ENCODE data around the gene PSMD6.

PSMD6 gene

DNA sequence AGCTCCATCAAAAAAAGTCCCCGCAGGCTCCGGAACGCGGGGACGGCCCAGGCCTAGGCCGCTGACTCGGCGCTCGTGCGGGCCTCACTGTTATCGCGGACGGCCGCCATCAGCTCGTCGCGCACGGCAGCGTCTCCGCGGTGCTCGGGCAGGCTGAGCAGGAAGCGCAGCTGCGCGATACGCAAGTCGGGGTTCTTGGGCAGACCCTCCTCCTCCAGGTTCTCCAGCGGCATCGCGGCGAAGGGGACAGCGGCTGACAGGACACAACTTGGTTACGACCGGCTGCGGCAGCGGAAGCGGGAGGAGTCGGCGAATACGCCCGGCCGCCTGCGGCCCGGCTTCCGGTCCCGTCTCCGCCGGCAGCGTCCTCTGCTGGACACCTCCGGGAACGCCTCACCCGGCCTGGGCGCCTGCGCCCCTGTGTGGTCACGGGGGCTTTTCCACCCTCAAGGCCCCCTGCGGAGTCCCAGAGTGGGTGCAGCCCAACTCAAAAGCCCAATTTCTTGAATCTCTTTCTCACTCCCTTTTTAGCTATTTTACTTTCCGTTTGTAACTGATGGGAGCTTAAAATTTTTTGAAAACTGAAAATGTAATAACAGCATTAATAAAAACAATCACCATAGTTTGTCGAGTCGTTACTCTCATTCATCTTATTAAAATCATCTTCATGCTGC lies at the start of gene PSMD6:
PSMD6 (minus strand) TSS at position 308 of the 674 bp plus-strand sequence; CDS start at position 233, 75 bp downstream.
- peak; percentile 83 to 92 for DNase-seq

DNA sequence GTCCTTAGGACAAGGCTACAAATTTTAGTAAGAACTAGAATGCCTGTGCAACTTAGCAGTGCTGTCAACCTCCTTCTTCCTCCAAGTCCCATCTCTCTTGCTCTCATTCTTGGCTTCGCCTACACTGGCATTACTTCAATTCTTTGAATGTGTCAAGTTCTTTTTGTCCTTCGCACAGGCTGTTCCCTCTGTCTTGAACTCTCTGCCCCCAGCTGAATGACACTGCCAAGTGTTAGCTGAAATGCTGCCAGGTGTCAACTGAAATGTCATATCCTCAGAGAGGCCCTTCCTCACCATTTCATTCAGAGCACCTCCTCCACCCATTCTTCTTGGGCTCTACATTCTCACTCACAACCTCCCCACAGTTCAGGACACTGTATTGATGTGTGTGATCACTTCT lies 48.8 kb upstream of the PSMD6 start:
- no peak for DNase-seq

DNA sequence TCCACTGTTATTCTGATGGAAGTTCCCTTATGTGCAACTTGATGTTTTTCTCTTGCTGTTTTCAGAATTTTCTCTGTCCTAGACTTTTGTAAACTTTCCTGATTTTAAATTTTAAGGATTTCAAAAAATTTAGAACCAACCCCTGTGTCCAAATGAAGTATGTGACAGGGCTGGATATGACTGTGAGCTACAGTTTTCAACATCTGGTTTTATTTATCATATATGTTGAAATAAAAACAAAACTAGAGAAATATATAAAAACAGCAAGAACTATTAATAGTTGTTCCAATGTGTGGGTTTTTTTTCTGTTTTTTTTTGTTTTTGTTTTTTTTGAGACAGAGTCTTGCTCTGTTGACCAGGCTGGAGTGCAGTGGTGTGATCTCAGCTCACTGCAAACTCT lies 47.4 kb upstream of the PSMD6 start:
- no peak for DNase-seq

DNA sequence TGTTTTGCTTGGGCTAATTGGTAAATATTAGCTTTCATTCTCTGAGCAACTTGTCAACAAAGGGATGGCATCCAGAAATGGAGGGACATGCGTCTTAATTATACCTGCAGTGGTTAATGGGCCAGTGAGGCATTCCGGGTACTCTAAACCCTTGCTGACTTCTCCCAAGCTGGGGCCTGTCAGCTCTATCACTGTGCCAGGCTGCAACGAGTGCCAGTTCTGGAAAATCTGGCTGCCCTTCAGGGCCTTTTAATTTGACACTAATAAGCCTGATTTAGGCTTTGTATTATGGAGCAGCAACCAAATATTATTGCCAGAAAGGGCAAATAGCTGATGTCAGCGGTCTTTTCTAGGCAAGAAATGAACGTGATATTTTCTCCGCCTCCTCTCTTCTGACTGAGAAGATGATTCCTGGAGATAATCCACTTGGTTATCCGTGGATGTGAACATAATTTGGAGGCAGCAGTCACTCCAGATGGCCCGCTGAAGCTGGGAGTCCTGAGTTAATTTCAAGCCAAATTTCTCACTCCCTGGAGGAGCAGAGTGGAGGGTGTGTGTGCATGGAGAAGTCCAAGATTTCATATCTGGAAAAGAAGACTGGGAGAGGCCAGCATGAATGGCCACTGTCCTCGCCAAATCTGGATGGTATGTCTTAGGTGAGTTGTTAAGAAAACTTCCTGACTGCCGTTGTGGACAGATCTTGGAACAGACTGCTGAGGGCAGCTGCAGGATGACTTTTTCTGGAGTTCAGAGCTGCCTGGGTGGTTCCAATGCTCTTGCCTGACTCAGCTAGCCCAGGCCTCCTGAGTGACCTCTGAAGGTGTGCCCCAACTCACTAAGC lies 44.4 kb upstream of the PSMD6 start:
- DNase-seq, result no peak

DNA sequence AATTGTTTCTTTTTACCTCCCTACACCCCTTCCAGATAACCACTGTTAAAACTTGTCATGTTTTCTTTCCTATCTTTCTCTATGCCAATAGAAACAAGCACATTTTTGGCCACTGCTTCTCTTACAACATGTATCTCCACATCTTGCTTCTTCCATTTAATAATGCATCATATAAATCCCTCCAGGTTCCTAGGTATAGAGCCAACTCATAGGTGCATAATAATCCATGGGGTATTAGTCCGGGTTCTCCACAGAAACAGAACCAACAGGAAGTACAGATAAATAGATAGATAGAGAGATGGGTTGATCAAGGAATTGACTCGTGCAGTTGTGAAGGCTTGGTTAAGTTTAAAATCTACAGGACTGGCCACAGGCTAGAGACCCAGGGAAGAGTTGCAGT lies 41.5 kb upstream of the PSMD6 start:
- no peak for DNase-seq

DNA sequence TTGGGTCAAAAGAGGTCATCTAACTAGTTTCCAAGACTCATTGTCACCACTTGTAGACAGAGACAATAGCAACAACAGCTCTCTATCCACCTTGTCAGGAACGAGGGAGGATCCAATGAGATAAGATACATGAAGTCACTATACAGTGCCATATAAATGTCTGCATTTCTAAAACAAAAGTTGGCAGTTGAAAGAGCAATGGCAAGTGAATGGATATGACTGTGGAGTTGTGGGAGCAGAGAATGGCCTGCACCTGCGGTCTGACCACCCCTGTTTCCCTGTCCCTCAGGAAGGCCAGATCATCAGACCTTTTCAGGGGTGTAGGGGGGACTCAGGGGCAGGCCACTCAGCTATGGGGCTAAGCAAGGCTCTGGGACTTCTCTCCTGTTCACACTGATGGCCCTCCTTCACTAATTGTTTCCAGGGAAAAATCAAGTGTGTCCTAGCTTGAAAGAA lies 40.7 kb upstream of the PSMD6 start:
- DNase-seq, result no peak

DNA sequence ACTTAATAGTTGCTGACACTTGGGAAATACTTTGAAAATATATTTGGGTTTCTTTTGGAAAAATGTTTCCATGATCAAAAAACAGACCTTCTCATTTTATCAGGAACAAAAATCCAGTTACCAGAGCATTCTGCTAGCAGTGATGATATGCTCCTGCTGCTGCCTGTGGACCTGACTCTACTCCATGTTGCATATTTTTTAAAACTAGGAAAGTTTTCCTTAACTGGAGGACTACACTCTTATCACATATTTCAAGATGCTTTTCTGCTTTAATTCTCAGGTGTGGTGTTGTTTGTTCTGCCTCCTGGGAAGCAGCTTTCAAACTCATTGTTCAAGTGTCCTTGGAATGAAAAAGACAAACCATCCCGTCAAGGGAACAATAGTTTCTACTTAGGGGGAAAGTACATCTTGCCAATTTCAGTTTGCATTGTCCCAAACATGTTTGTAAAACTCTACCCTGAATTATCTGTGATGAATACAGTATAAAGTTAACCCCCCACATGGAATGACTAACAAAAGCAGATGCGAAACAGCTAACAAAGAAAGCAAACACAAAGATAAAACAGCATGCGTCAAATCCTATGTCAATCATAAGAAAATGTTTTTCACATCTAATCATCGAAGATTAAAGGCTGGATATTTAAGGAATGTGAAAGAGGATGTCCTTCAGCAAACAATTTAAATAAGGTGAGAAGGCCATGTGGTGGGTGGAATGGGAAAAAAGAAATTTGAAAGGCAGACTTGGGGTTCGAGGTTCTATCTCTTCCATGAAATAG lies 40.1 kb upstream of the PSMD6 start:
- DNase-seq, result no peak

DNA sequence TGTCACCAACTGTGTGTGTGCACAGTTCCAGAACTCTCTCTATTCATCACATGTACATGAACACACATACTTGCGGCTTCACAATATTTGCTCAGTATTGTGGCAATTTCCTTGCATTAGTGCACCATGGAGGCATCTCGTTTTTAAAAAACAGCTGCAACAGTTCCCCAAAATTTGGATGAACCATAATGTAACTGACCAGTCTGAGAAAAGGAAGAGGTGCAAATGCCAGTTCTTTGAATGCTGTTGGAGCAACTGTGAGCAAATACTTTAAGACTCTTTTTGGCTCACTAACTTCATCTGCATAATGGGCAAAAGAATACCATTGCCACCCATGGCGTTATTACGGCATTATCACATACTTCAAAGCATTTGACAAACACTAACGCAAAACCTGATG lies 38.3 kb upstream of the PSMD6 start:
- DNase-seq, result no peak

DNA sequence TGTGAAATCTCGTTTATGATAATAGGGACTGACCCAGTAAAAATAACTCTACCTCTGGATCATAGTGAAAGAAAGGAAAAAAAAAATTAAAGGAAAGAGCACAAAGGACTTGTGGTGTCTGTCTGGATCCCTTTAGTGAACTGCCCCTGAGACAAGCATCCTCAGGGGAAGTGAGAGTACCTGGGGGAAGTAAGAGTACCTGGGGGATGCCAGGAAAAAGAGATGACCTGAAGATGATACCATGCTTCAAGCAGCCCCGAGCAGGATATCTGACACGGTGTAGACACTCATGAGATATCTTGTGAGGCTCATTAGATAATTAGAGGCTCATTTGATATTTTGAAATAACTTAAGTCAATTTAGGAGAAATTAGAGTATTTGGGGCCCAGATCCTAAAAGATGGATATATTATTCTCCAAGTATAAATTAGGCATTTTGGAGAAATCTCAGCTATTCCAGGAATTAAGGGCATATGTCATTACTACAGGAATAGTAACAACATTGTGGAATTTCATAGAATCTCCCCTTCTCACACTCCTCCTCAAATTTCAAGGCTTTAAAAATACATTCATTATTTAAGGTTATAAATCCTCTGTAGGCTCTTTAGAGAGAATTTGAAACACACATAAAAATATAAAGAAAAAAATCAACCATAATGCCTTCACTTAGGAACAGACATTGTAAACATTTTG lies 36.3 kb upstream of the PSMD6 start:
- no peak for DNase-seq

DNA sequence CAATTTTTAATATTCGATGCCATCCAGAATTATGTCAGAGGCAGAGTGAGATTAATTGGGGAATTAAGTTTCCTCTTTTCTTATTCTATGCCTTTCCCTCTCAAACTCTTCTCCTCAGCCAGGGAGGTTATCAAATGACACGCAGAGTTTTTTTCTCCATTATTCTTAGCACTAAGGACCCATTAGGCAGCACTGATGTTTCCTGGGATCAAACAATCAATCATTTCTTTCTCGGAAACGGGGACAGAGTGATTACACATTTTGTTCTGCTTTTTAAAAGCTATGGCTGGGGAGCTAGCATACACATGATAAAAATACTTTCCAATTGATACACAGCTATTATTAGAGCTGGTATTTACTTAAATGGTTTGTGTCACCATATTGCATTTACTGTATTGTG lies 35.3 kb upstream of the PSMD6 start:
- no peak for DNase-seq

DNA sequence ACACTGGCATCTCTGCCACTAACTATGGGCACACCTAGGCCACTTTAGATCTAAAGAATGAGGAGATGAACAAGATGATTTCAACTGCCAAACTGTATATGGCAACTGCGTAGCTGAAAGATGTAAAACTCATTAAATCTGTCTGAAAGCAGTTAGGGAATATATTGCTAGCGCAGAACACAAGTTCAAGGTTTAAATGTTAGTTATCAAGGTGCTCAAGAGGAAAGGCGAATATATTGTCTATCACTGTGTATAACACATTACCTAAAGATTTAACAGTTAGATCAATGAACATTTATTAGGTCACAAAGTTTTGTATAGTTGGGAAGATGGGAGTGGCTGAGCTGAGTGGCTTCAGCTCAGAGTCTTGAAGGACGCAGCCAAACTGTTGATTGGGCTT lies 33.9 kb upstream of the PSMD6 start:
- DNase-seq, result no peak

DNA sequence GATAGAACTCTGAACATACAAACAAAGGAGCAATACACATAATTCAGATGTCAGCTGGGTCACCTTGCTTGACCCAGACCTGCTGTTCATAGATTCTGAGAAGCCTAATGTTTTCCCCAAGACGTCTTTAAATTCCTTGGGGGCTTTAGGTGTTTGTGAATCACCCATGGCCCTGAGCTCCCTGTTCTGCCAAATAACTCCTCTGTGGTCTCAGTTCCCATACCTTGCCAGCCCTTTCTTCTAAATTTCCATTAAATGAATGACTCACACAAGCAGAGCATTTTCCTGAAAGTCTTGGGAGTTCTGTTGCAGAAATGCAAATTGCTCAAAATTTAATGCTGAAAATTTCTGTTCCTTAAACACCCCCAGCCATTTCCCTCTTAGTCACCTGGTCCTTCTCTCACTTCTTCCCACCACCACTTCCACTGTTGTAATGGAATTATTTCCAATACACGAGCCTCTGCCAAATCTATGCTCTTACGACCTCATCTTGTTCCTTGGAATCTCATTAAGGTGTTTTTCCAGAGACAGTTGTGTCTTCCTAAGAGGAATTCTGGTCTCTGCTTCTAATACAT lies 33.4 kb upstream of the PSMD6 start:
- DNase-seq, result no peak

DNA sequence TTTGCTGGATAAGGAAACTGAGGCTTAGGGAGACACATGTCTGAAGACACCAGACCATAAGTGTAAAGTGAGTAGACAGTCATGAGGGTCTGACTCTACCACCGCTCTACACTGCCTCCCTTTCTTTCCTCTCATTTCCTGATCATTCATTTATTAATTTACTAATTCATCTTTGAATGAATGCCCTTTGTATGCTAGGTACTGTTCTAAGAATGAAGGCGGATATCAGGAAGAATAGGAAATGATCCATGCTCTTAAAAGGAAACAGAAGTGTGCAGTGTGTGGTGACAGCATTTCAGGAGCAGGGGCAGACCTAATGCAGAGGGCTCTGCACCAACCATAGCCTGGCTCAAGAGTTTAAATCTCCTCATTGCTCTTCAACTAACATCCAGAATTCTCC lies 31.8 kb upstream of the PSMD6 start:
- DNase-seq, result no peak

DNA sequence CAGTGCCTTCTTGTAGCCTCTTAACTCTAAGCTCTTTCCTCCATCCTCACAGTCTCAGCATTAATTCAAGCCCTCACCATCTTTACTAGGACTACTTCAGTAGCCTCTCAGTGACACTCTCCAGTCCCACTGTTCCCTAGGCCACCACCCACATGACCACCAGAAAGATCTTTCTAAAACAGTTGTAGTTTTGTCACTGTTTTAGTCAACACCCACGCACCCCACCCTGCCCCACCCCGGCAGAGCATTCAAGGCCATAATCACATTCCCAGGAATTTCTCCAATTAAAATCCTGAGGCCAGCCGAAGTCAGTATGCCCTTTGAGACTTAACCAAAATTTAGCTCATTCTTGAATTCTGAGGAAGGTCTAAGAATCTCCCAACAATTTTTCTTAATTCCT lies 31.2 kb upstream of the PSMD6 start:
- no peak for DNase-seq

DNA sequence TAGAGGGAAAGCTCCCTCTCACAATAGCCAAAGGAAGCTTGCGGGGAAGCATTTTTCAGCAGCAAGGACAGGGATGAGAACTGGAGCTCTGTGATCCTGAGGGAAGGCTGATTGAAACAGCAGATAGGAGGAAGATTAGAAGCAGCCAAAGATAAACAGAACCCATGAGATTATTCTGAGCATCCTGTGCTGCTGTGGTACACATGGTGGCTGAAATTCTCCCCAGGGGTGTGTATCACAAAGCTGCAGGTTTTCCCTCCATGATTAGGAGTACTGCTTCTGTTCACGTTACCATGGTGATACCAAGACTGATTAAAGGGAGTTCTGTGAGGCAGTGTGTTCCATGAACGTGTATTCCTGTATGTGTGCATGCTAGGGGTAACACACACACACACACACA lies 30.3 kb upstream of the PSMD6 start:
- DNase-seq, result no peak

DNA sequence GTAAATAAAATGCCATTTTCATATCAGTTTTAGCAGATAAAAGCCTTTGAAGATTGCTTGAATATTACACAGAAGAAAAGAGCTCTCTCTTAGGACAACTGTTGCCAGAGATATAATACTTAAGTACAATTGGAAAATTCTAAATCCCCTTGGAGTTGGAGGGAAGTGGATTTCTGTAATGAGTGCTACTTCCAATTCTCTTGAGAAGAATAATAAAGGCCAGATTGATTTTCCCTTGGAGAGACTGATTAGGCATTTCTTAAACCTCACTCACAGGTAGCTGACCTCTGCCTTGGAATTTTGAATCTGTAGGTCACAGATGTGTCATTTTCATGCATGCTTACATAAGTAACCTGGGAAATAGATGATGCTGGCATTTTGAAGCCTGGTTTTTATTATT lies 29.8 kb upstream of the PSMD6 start:
- DNase-seq, result no peak

DNA sequence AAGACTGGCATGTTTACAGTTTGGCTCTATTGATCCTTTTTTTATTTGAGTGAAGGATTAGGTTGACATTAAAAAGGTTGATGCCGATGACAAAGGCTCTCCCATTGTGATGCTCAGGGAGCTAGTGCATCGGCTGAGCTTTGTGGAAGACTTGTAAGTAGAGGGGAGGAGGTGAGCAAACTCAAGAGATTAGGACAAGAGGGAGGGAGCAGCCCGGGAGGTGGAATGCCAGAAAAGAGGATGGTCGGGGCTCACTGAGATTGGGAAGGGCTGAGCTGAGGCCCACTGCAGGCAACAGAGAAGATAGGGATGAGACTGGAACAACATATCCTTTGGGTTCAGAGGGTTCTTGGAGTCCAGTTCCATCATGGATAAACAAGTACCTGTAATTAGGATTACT lies 26.5 kb upstream of the PSMD6 start:
- DNase-seq, result no peak

DNA sequence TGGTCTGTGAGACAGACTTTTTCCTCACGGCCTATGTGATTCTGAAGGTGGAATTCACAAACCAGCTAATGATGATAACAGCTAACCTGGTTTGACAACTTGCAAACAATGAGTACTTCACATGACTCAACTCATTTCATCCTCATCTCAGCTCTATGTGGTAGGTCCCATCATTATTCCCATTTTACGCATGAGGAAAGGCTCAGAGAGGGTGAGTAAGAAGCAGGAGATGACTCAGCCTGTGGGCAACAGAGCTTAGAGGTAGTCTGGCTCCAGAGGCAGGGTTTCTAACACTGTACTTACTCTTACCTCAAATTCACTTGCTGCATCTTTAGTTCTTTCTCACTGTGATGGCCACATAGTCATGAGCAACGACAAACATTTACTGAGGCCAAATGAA lies 25.8 kb upstream of the PSMD6 start:
- DNase-seq, result no peak

DNA sequence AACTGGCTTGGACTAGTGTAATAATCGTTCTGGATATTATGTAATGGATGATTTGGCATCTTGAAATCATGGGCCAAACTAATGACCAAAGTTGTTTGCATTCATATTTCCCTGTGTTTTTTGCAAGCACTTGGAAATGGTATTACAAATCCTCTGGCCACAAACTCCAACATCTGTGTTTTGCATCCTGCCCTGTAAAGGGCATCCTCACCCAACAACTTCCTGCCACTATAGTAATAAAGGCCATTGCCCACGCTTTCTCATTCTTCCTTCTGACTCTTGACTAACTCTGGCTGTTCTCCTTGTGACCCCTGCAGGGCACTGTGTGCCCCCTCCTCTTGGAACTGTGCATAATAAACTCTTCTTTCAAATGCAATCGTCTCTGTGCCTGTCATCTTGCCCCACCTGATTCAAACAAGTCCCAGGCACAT lies 25.4 kb upstream of the PSMD6 start:
- no peak for DNase-seq

DNA sequence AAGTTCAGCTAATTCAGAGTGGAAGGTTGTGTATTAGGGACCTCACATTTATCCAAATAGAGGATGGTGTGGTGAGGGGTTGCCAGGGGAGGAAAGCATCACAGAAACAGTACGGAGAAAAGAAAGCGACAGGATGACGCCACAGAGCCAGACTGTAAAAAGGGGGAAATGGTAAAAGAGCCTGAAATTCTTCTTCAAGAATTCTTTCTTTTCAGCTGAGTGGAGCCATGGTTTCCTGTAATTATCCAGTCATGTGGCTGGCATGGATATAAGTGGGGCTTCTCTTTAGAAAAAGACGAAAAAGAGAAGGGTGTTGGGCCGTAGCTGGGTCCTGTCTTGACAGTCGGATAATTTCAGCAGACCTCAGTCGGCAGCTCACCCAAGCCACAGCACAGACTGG lies 24.5 kb upstream of the PSMD6 start:
- no peak for DNase-seq

DNA sequence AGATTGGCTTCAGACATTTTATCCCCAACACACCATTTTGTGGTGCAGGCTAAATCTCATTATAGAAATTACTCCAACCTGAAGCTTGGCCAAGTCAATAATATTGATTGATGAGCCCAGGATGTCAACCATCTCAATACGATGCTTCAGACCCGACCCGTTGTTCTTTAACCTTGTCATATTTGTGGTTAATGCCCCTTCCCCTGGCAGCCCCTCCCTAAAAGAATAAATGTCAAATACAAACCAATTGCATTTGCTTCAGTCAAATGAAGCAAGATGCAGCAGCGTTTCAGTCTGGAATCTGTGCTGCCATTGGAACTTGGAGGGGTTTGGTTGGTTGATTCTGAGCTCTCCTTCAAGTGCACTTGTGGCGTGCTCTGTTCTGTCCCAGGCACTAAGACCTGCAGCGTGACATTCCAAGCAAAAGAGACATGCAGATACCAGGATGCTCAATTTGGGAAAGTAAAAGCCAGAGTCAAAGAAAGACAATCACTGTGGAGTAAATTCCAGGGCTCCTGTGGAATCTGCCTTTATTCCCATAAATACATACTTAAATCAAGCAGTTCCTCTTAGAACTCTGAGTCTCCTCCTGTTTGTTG lies 23.8 kb upstream of the PSMD6 start:
- DNase-seq, result no peak

DNA sequence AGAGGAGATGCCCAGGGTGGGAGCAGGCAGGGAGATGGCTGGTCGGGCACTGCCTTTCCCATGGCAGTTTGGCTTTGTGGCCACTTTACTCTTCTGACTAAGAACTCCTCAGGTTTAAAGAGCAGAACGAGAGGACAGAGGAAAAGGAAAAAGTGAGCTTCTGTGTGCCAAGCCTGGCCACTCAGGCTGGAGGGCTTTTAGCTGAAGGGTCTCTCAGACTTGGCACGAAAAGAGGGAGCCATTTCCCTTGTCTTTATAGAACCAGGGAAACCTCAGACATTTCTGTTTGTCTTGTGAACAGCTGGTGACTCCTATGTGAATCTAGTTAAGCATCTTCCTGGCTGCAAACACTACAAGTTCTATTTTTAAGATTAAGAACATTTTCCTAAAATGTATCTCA lies 23.3 kb upstream of the PSMD6 start:
- no peak for DNase-seq

Measured in activated CD4-positive, alpha-beta T cell treated with anti-CD3 and anti-CD28 coated beads for 4 hours (primary cell).